ENCODE results near the gene DDIT3. TPM values are rescaled to one million over a fixed set of nuclear protein-coding genes. Genes with fewer than 3 reads are reported as not detected.

Gene DDIT3
- total RNA-seq, 2 donors from 2014 or later, result 24.9 to 79.8 TPM

- no peak for ATAC-seq
- DNase-seq (ENCODE audit: low spot score in 2 of 2), result no peak
- H3K9me3 Mint-ChIP-seq, result no peaks in the 10 kb centered on the region
- peaks cover 36 to 47% of the 10 kb centered on the region in 2 donors for H3K36me3 Mint-ChIP-seq
- peak overlapping the region; percentile 95 to 98 for H3K27ac Mint-ChIP-seq
Measured at GRCh38 chr12:57488402-57489156, 31.7 kb downstream of the DDIT3 start.

- ATAC-seq (peak; percentile 95 to 98), DNase-seq (ENCODE audit: low spot score in 2 of 2) (peak; percentile 90 to 93)
- Mint-ChIP-seq H3K9me3 (no peaks in the 10 kb centered on the region), H3K27ac (peak within 1 kb of the TSS; percentile 95 to 98), H3K36me3 (peaks cover 36 to 44% of the 10 kb centered on the region in 2 donors)
Measured at GRCh38 chr12:57487597-57488401, 32.5 kb downstream of the DDIT3 start, which contains the start of gene MARS1. Gene MARS1 (plus strand): TSS chr12:57488068. CDS start chr12:57488091, 23 bp downstream.

GRCh38 chr12:57487055-57487596 lies 33.2 kb downstream of the DDIT3 start:
- Mint-ChIP-seq H3K36me3 (peaks cover 36 to 38% of the 10 kb centered on the region in 2 donors), H3K27ac (peak overlapping the region; percentile 95 to 98), H3K9me3 (no peaks in the 10 kb centered on the region)
- ATAC-seq (no peak), DNase-seq (ENCODE audit: low spot score in 2 of 2) (no peak)

- peaks cover 25 to 27% of the 10 kb centered on the region in 2 donors for H3K36me3 Mint-ChIP-seq
- no peak overlapping the region for H3K27ac Mint-ChIP-seq
- DNase-seq (ENCODE audit: low spot score in 2 of 2), result no peak
- H3K9me3 Mint-ChIP-seq, result no peaks in the 10 kb centered on the region
- no peak for ATAC-seq
Measured at GRCh38 chr12:57485695-57486094, 34.6 kb downstream of the DDIT3 start.

GRCh38 chr12:57483466-57483865 lies 36.8 kb downstream of the DDIT3 start:
- H3K27ac Mint-ChIP-seq, result no peak overlapping the region
- H3K9me3 Mint-ChIP-seq, result no peaks in the 10 kb centered on the region
- ATAC-seq, result no peak

GRCh38 chr12:57481671-57482070 lies 38.6 kb downstream of the DDIT3 start:
- Mint-ChIP-seq H3K9me3 (no peaks in the 10 kb centered on the region), H3K27ac (peak overlapping the region; percentile 75 to 98), H3K36me3 (peaks cover 16 to 30% of the 10 kb centered on the region in 2 donors)
- no peak for DNase-seq (ENCODE audit: low spot score in 2 of 2)
- no peak for ATAC-seq

More at GRCh38 chr12:57483466-57483865, 36.8 kb downstream of the DDIT3 start:
- H3K36me3 Mint-ChIP-seq, result peaks cover 11 to 19% of the 10 kb centered on the region in 2 donors
- DNase-seq (ENCODE audit: low spot score in 2 of 2), result no peak

- Mint-ChIP-seq H3K36me3 (peaks cover 26 to 42% of the 10 kb centered on the region in 2 donors), H3K27ac (peak within 1 kb of the TSS; percentile 98), H3K9me3 (no peaks in the 10 kb centered on the region)
- DNase-seq (ENCODE audit: low spot score in 2 of 2) (peak in 1 of 2 donors; percentile 47), ATAC-seq (peak; percentile 60 to 67)
Measured at GRCh38 chr12:57479376-57480115, 40.8 kb downstream of the DDIT3 start, which contains the start of gene ARHGAP9. Gene ARHGAP9 (minus strand): TSS chr12:57479866. CDS start chr12:57479406, 460 bp downstream.

GRCh38 chr12:57479043-57479375 lies 41.3 kb downstream of the DDIT3 start:
- no peak for ATAC-seq
- Mint-ChIP-seq H3K27ac (peak overlapping the region; percentile 98), H3K36me3 (peaks cover 32 to 47% of the 10 kb centered on the region in 2 donors), H3K9me3 (no peaks in the 10 kb centered on the region)
- peak in 1 of 2 donors; percentile 13 for DNase-seq (ENCODE audit: low spot score in 2 of 2)

GRCh38 chr12:57477710-57478681 lies 42.3 kb downstream of the DDIT3 start:
- no peaks in the 10 kb centered on the region for H3K9me3 Mint-ChIP-seq
- peaks cover 34 to 55% of the 10 kb centered on the region in 2 donors for H3K36me3 Mint-ChIP-seq
- peak; percentile 49 to 77 for DNase-seq (ENCODE audit: low spot score in 2 of 2)
- peak overlapping the region; percentile 98 for H3K27ac Mint-ChIP-seq
- peak; percentile 58 to 67 for ATAC-seq

- Mint-ChIP-seq H3K27ac (peak overlapping the region; percentile 98), H3K36me3 (peaks cover 34 to 55% of the 10 kb centered on the region in 2 donors), H3K9me3 (no peaks in the 10 kb centered on the region)
- ATAC-seq (no peak), DNase-seq (ENCODE audit: low spot score in 2 of 2) (no peak)
Measured at GRCh38 chr12:57476993-57477709, 43.2 kb downstream of the DDIT3 start.

GRCh38 chr12:57476162-57476992 lies 43.9 kb downstream of the DDIT3 start:
- DNase-seq (ENCODE audit: low spot score in 2 of 2), result peak; percentile 80 to 88
- Mint-ChIP-seq H3K36me3 (peaks cover 34 to 55% of the 10 kb centered on the region in 2 donors), H3K9me3 (no peaks in the 10 kb centered on the region), H3K27ac (peak overlapping the region; percentile 98)
- peak; percentile 30 to 73 for ATAC-seq

GRCh38 chr12:57475271-57476161 lies 44.8 kb downstream of the DDIT3 start:
- DNase-seq (ENCODE audit: low spot score in 2 of 2) (no peak), ATAC-seq (peak in 1 of 2 donors; percentile 10)
- no peaks in the 10 kb centered on the region for H3K9me3 Mint-ChIP-seq
- H3K36me3 Mint-ChIP-seq, result peaks cover 34 to 55% of the 10 kb centered on the region in 2 donors
- peak overlapping the region; percentile 53 to 98 for H3K27ac Mint-ChIP-seq

- Mint-ChIP-seq H3K36me3 (peaks cover 34 to 55% of the 10 kb centered on the region in 2 donors), H3K9me3 (no peaks in the 10 kb centered on the region), H3K27ac (peak overlapping the region; percentile 3 to 23)
- no peak for DNase-seq (ENCODE audit: low spot score in 2 of 2)
- ATAC-seq, result no peak
Measured at GRCh38 chr12:57474862-57475261, 45.5 kb downstream of the DDIT3 start.
